Duodenal mucosa (tissue), 2 donors: Measurements from ENCODE around the gene LYSMD2.

Experiments
- H3K27ac ChIP-seq: one replicate; pipeline ENCODE4 v1.7.0; 2013; ENCODE audit warnings: low read depth, low read length
- H3K27me3 ChIP-seq, 2 donors: one replicate each; pipeline ENCODE4 v1.7.0; 2013; ENCODE audit warnings: low read length in 2 of 2, control low read depth in 1 of 2; ENCODE audit not compliant: insufficient read depth in 2 of 2, control insufficient read depth in 1 of 2
- H3K36me3 ChIP-seq, 2 donors: one replicate each; pipeline ENCODE4 v1.7.0; 2013; ENCODE audit warnings: low read length in 2 of 2, control low read depth in 1 of 2; ENCODE audit not compliant: insufficient read depth in 2 of 2, control insufficient read depth in 1 of 2
- H3K4me1 ChIP-seq, 2 donors: one replicate each; pipeline ENCODE4 v1.7.0; 2013; ENCODE audit warnings: low read length in 2 of 2, control low read depth in 1 of 2; ENCODE audit not compliant: insufficient read depth in 2 of 2, control insufficient read depth in 1 of 2
- H3K4me3 ChIP-seq, 2 donors: one replicate each; pipeline ENCODE4 v1.7.0; 2013; ENCODE audit warnings: low read length in 2 of 2, low read depth in 1 of 2
- H3K9ac ChIP-seq, 2 donors: one replicate each; pipeline ENCODE4 v1.7.0; 2013; ENCODE audit warnings: low read length in 2 of 2, low read depth in 1 of 2
- H3K9me3 ChIP-seq, 2 donors: one replicate each; pipeline ENCODE4 v1.7.0; 2013; ENCODE audit warnings: low read length in 2 of 2, control low read depth in 1 of 2; ENCODE audit not compliant: control insufficient read depth in 1 of 2

LYSMD2 gene

GRCh38 chr15:51736069-51736468, 1.4 kb downstream of the LYSMD2 start:
- peak overlapping the region in 1 of 2 donors; percentile 55 for H3K9ac ChIP-seq
- H3K27ac ChIP-seq: no peak overlapping the region

GRCh38 chr15:51735228-51736010, 2.0 kb downstream of the LYSMD2 start:
- Histone ChIP-seq H3K4me1 (peaks cover 44 to 57% of the 10 kb centered on the region in 2 donors), H3K27me3 (no peaks in the 10 kb centered on the region), H3K9ac (no peak overlapping the region), H3K27ac (no peak overlapping the region), H3K4me3 (peak overlapping the region; percentile 80 to 82), H3K36me3 (no peaks in the 10 kb centered on the region), H3K9me3 (no peaks in the 10 kb centered on the region)

More at GRCh38 chr15:51736069-51736468, 1.4 kb downstream of the LYSMD2 start:
- Histone ChIP-seq H3K4me3 (peak overlapping the region; percentile 80 to 82), H3K27me3 (no peaks in the 10 kb centered on the region), H3K9me3 (no peaks in the 10 kb centered on the region), H3K4me1 (peaks cover 40 to 51% of the 10 kb centered on the region in 2 donors), H3K36me3 (no peaks in the 10 kb centered on the region)

- Histone ChIP-seq H3K36me3 (no peaks in the 10 kb centered on the region), H3K27me3 (no peaks in the 10 kb centered on the region), H3K27ac (peak overlapping the region; percentile 49), H3K4me3 (peak overlapping the region in 1 of 2 donors; percentile 69), H3K4me1 (peaks cover 42 to 52% of the 10 kb centered on the region in 2 donors), H3K9me3 (no peaks in the 10 kb centered on the region), H3K9ac (no peak overlapping the region)
These were observed 4.8 kb downstream of the LYSMD2 start for GRCh38 chr15:51732646-51733045.

GRCh38 chr15:51731549-51732267, 5.7 kb downstream of the LYSMD2 start:
- Histone ChIP-seq H3K27me3 (no peaks in the 10 kb centered on the region), H3K4me3 (peak overlapping the region; percentile 64 to 69), H3K36me3 (no peaks in the 10 kb centered on the region), H3K27ac (peak overlapping the region; percentile 49), H3K9ac (peak overlapping the region; percentile 59 to 61), H3K9me3 (no peaks in the 10 kb centered on the region), H3K4me1 (peaks cover 48 to 61% of the 10 kb centered on the region in 2 donors)

- H3K27ac ChIP-seq: no peak overlapping the region
These were observed 10.1 kb downstream of the LYSMD2 start for GRCh38 chr15:51727141-51727897.

GRCh38 chr15:51726302-51727073, 11.0 kb downstream of the LYSMD2 start:
- Histone ChIP-seq H3K9ac (no peak overlapping the region), H3K27ac (no peak overlapping the region), H3K4me1 (peaks cover 31 to 46% of the 10 kb centered on the region in 2 donors), H3K4me3 (no peak overlapping the region), H3K9me3 (no peaks in the 10 kb centered on the region), H3K27me3 (no peaks in the 10 kb centered on the region), H3K36me3 (no peaks in the 10 kb centered on the region)

More at GRCh38 chr15:51727141-51727897, 10.1 kb downstream of the LYSMD2 start:
- no peaks in the 10 kb centered on the region for H3K9me3 ChIP-seq
- peaks cover 40 to 47% of the 10 kb centered on the region in 2 donors for H3K4me1 ChIP-seq
- H3K36me3 ChIP-seq: no peaks in the 10 kb centered on the region
- no peak overlapping the region for H3K9ac ChIP-seq
- H3K27me3 ChIP-seq: no peaks in the 10 kb centered on the region
- no peak overlapping the region for H3K4me3 ChIP-seq

GRCh38 chr15:51724673-51725072, 12.8 kb downstream of the LYSMD2 start:
- Histone ChIP-seq H3K9me3 (no peaks in the 10 kb centered on the region), H3K4me1 (peaks cover 36 to 44% of the 10 kb centered on the region in 2 donors), H3K27ac (no peak overlapping the region), H3K36me3 (no peaks in the 10 kb centered on the region), H3K4me3 (no peak overlapping the region), H3K9ac (no peak overlapping the region), H3K27me3 (no peaks in the 10 kb centered on the region)

GRCh38 chr15:51724199-51724598, 13.3 kb downstream of the LYSMD2 start:
- Histone ChIP-seq H3K9me3 (no peaks in the 10 kb centered on the region), H3K4me3 (no peak overlapping the region), H3K27me3 (no peaks in the 10 kb centered on the region), H3K36me3 (no peaks in the 10 kb centered on the region), H3K4me1 (peaks cover 39 to 49% of the 10 kb centered on the region in 2 donors), H3K9ac (no peak overlapping the region), H3K27ac (no peak overlapping the region)

- Histone ChIP-seq H3K27me3 (no peaks in the 10 kb centered on the region), H3K4me1 (peaks cover 33 to 46% of the 10 kb centered on the region in 2 donors), H3K36me3 (no peaks in the 10 kb centered on the region), H3K27ac (no peak overlapping the region), H3K9ac (no peak overlapping the region), H3K9me3 (no peaks in the 10 kb centered on the region), H3K4me3 (no peak overlapping the region)
These were observed 16.1 kb downstream of the LYSMD2 start for GRCh38 chr15:51721199-51721960.
